Nephron (organoid): ENCODE results near the gene TAB3.

ENCODE experiments used
- H3K27ac Mint-ChIP-seq, 3 experiments: 2 replicates each; pipeline ENCODE4 v1.8.0; 2020; ENCODE audit warnings: mixed read lengths in 3 of 3, mild to moderate bottlenecking in 2 of 3, moderate library complexity in 1 of 3
- H3K27me3 Mint-ChIP-seq: 2 replicates; pipeline ENCODE4 v1.8.0; 2021; ENCODE audit warnings: low read depth, mild to moderate bottlenecking, moderate library complexity, mixed read lengths
- H3K36me3 Mint-ChIP-seq: 2 replicates; pipeline ENCODE4 v1.8.0; 2020; ENCODE audit warnings: low read depth, mixed read lengths
- H3K4me1 Mint-ChIP-seq: 2 replicates; pipeline ENCODE4 v1.8.0; 2020; ENCODE audit warnings: mixed read lengths
- H3K4me3 Mint-ChIP-seq, 3 experiments: 2 replicates each; pipeline ENCODE4 v1.8.0; 2020; ENCODE audit warnings: mild to moderate bottlenecking in 3 of 3, mixed read lengths in 3 of 3, moderate library complexity in 2 of 3
- H3K9me3 Mint-ChIP-seq: 2 replicates; pipeline ENCODE4 v1.8.0; 2020; ENCODE audit warnings: mixed read lengths
- TF ChIP-seq, protein P1 (sequence below), 3 experiments: fragments of 200-600 bp; sonication (generic); IDR thresholded peaks; one replicate each; pipeline ENCODE4 v1.5.0; 2021; ENCODE audit warnings: antibody characterized with exemption in 3 of 3; ENCODE audit not compliant: unreplicated experiment in 3 of 3

TAB3 gene

DNA sequence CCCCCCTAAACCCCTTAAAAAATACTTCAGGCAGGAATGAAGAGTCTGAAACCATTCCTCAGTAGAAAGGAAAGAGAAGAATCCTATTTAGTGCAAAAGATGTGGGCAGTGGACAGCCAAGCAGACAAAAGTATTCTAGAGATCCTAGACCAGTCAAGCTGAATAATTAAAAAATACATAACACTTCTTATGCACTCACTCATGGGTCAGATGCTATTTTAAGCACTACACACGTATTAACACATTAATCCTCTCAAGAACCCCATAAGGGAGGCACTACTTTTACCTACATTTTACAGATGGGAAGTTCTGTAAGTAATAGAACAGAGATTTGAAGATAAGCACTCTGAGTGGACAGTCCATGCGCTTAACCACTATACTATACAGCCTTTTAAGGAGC is 5.9 kb downstream of the TAB3 start:
- no peak overlapping the region for H3K4me3 Mint-ChIP-seq
- H3K9me3 Mint-ChIP-seq = no peaks in the 10 kb centered on the region
- H3K36me3 Mint-ChIP-seq = no peaks in the 10 kb centered on the region
- no peak overlapping the region for H3K27ac Mint-ChIP-seq
- peaks cover 10% of the 10 kb centered on the region for H3K4me1 Mint-ChIP-seq
- TF ChIP-seq, protein P1, sequence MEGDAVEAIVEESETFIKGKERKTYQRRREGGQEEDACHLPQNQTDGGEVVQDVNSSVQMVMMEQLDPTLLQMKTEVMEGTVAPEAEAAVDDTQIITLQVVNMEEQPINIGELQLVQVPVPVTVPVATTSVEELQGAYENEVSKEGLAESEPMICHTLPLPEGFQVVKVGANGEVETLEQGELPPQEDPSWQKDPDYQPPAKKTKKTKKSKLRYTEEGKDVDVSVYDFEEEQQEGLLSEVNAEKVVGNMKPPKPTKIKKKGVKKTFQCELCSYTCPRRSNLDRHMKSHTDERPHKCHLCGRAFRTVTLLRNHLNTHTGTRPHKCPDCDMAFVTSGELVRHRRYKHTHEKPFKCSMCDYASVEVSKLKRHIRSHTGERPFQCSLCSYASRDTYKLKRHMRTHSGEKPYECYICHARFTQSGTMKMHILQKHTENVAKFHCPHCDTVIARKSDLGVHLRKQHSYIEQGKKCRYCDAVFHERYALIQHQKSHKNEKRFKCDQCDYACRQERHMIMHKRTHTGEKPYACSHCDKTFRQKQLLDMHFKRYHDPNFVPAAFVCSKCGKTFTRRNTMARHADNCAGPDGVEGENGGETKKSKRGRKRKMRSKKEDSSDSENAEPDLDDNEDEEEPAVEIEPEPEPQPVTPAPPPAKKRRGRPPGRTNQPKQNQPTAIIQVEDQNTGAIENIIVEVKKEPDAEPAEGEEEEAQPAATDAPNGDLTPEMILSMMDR (IDR thresholded peaks at IDR 0.05; ENCODE audit: unreplicated experiment in 3 of 3) = no peak
- H3K27me3 Mint-ChIP-seq = no peaks in the 10 kb centered on the region

DNA sequence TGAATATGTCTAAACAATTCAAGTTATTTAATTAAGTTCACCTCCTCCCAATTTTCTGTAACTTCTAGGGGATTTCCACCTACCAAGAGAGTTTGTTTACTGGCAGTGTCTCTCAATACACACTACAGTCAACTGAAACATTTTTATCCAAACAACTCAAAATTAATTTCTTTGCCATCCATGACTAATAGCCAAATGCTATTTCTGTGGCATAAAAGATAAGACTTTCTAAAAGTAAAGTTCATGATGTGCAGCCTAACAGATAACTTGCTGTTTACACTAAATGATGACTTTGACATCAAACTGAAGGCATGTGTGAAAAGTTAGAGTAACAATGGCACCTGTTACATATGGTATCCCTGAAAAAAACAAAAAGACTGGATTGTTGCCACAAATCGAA is 7.3 kb downstream of the TAB3 start:
- H3K27ac Mint-ChIP-seq = no peak overlapping the region
- TF ChIP-seq, protein P1 (IDR thresholded peaks at IDR 0.05; ENCODE audit: unreplicated experiment in 3 of 3) = no peak
- peaks cover 3% of the 10 kb centered on the region for H3K4me1 Mint-ChIP-seq
- no peaks in the 10 kb centered on the region for H3K36me3 Mint-ChIP-seq
- H3K9me3 Mint-ChIP-seq = no peaks in the 10 kb centered on the region
- H3K27me3 Mint-ChIP-seq = no peaks in the 10 kb centered on the region
- no peak overlapping the region for H3K4me3 Mint-ChIP-seq

DNA sequence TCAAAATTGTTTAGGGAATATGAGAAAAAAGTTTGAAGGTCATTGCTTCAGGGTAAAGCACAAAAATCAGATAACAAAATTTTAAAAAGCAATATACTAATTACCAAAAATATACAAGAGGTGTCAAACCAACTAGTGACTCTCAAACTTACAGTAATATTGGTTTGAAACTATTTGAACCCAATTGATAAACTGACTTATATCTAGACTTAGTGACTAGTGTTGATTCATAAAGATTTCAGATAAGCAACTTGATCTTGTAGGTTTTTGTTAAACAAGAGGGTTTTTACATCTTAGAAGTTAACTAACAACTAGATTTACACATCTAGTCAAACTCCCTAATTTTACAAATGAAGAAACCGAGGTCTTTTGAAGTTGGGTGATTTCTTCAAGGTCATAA is 7.7 kb downstream of the TAB3 start:
- Mint-ChIP-seq H3K36me3 (no peaks in the 10 kb centered on the region), H3K27me3 (no peaks in the 10 kb centered on the region), H3K4me3 (no peak overlapping the region), H3K27ac (no peak overlapping the region), H3K4me1 (peaks cover 3% of the 10 kb centered on the region), H3K9me3 (no peaks in the 10 kb centered on the region)
- TF ChIP-seq, protein P1 (IDR thresholded peaks at IDR 0.05; ENCODE audit: unreplicated experiment in 3 of 3) = no peak

DNA sequence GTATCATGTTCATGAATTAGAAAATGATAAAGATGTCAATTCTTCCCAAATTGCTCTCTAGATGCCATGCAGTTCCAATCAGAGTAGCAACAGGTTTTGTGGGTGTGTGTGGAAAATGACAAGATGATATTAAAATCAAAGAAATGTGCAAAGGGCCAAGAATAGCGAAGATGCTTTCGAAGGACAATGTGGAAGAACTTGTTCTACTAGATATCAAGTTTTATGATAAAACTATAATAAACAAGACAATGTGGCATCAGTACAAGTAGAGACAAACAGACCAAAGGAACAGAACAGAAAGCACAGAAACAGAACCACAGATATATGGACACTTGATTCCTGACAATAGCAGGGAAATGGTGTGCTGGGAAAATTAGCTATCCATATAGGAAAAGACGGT is 9.0 kb downstream of the TAB3 start:
- TF ChIP-seq, protein P1 (IDR thresholded peaks at IDR 0.05; ENCODE audit: unreplicated experiment in 3 of 3) = no peak
- Mint-ChIP-seq H3K27me3 (no peaks in the 10 kb centered on the region), H3K9me3 (no peaks in the 10 kb centered on the region), H3K27ac (no peak overlapping the region), H3K4me3 (no peak overlapping the region), H3K4me1 (no peaks in the 10 kb centered on the region), H3K36me3 (no peaks in the 10 kb centered on the region)

DNA sequence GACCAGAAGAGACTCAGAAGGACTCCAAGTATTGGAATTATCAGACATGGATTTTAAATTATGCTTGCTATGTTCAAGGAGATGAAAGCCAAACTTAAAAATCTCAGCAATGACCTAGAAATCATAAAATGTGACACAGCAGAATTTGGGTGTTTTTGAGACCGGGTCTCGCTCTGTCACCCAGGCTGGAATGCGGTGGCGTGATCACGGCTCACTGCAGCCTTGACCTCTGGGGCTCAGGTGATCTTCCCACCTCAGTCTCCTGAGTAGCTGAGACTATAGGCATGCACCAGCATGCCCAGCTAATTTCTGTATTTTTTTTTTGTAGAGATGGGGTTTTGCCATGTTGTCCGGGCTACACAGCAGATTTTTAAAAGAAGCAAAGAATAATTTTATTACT is 12.7 kb downstream of the TAB3 start:
- Mint-ChIP-seq H3K4me3 (no peak overlapping the region), H3K4me1 (no peaks in the 10 kb centered on the region), H3K9me3 (peaks cover 2% of the 10 kb centered on the region), H3K36me3 (no peaks in the 10 kb centered on the region), H3K27me3 (no peaks in the 10 kb centered on the region), H3K27ac (peak overlapping the region in 1 of 3 experiments; percentile 52)
- TF ChIP-seq, protein P1 (IDR thresholded peaks at IDR 0.05; ENCODE audit: unreplicated experiment in 3 of 3) = no peak

DNA sequence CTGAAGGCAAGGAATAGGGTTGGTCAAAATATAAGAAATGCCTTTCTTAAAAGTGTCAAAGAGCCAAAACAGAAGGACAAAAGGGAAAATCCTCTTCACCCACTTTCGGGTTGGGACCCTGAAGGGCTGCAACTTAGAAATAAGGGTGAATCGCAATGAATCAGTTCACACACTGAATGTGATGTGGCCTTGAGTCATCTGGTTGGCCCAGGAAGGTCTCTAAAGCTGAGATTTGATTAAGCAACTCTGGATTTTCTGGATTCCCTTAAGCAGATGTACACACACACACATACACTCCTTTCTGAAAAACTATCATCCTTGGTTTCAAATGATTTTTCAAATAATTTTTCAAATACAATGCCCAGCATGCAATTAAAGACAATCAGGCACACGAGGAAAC is 13.1 kb downstream of the TAB3 start:
- no peaks in the 10 kb centered on the region for H3K4me1 Mint-ChIP-seq
- TF ChIP-seq, protein P1 (IDR thresholded peaks at IDR 0.05; ENCODE audit: unreplicated experiment in 3 of 3) = no peak
- H3K4me3 Mint-ChIP-seq = no peak overlapping the region
- no peaks in the 10 kb centered on the region for H3K36me3 Mint-ChIP-seq
- H3K27ac Mint-ChIP-seq = peak overlapping the region in 1 of 3 experiments; percentile 52
- peaks cover 2% of the 10 kb centered on the region for H3K9me3 Mint-ChIP-seq
- H3K27me3 Mint-ChIP-seq = no peaks in the 10 kb centered on the region
